Body of pancreas (tissue), 4 donors: Measurements from ENCODE around the gene OXCT1.

Experiments
- POLR2A ChIP-seq, 3 donors: fragments of 450-650 bp; IDR thresholded peaks; one replicate each; pipeline ENCODE4 v1.6.1; 2016; ENCODE audit warnings: antibody characterized with exemption in 3 of 3, mild to moderate bottlenecking in 2 of 3
- TF ChIP-seq, protein P1 (sequence below), 7 experiments: fragments of 450-650 bp in 4 of 7; fragments of 200-600 bp in 3 of 7; sonication (generic) in 3 of 7; IDR thresholded peaks; one replicate each; pipeline ENCODE4 v1.5.1; 2016 to 2019; ENCODE audit warnings: antibody characterized with exemption in 7 of 7

DNA sequence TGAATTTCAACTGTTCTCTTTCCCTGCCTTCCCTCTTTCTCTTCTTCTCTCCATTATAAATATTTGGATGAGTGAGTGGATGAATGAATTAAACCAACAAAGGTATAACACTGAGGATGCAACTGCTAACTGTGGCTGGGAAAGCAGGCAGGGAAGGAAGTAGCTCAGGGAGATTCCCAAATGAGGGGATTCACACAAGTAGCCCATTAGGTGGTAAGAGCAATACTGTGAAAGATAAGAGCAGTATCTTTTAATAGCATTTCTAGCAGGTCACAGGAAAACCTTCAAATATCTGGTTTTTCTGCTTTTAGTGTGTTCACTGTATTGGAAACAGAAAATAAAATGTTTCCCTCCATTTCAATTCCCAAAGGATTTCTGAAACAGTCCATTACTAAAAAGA lies 105.6 kb downstream of the OXCT1 start:
- TF ChIP-seq, protein P1, sequence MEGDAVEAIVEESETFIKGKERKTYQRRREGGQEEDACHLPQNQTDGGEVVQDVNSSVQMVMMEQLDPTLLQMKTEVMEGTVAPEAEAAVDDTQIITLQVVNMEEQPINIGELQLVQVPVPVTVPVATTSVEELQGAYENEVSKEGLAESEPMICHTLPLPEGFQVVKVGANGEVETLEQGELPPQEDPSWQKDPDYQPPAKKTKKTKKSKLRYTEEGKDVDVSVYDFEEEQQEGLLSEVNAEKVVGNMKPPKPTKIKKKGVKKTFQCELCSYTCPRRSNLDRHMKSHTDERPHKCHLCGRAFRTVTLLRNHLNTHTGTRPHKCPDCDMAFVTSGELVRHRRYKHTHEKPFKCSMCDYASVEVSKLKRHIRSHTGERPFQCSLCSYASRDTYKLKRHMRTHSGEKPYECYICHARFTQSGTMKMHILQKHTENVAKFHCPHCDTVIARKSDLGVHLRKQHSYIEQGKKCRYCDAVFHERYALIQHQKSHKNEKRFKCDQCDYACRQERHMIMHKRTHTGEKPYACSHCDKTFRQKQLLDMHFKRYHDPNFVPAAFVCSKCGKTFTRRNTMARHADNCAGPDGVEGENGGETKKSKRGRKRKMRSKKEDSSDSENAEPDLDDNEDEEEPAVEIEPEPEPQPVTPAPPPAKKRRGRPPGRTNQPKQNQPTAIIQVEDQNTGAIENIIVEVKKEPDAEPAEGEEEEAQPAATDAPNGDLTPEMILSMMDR (IDR thresholded peaks at IDR 0.05): no peak
- TF ChIP-seq POLR2A (IDR thresholded peaks at IDR 0.05): no peak
